Activated naive CD8-positive, alpha-beta T cell treated with anti-CD3 and anti-CD28 coated beads, Interleukin-2, amount 10 ng/mL, durations not matched to agents 7 days and 5 days (primary cell): ENCODE measurements around the gene RGS1. TPM values are rescaled to one million over a fixed set of nuclear protein-coding genes. Genes with fewer than 3 reads are reported as not detected.
A peak's percentile ranks its signal among the peaks of the same experiment; 100 is the strongest.

Experiments
- ATAC-seq: fragments of 150-1000 bp; cut with Tn5 transposase; one replicate; pipeline ENCODE4 v1.10.0; 2021; ENCODE audit warnings: low read depth, moderate library complexity
- POLR2A ChIA-PET: fragments of 350-600 bp; sonication (Branson Sonifier 250); formaldehyde crosslinking; loops from one replicate; lab custom pipeline; 2021; ENCODE audit warnings: antibody characterized with exemption; lab: Charles Lee
- DNase-seq: peaks from one replicate; pipeline ENCODE4 v3.0.0; 2021
- H3K27ac Mint-ChIP-seq: one replicate; pipeline ENCODE4 v1.8.0; 2022; ENCODE audit warnings: mild to moderate bottlenecking, mixed read lengths
- H3K27me3 Mint-ChIP-seq: one replicate; pipeline ENCODE4 v1.8.0; 2022; ENCODE audit warnings: mild to moderate bottlenecking, moderate library complexity, mixed read lengths
- H3K36me3 Mint-ChIP-seq: one replicate; pipeline ENCODE4 v1.8.0; 2021; ENCODE audit warnings: mild to moderate bottlenecking, mixed read lengths
- H3K4me1 Mint-ChIP-seq: one replicate; pipeline ENCODE4 v1.8.0; 2021; ENCODE audit warnings: mixed read lengths
- H3K4me3 Mint-ChIP-seq: one replicate; pipeline ENCODE4 v1.8.0; 2022; ENCODE audit warnings: mild to moderate bottlenecking, moderate library complexity, mixed read lengths
- H3K9me3 Mint-ChIP-seq: one replicate; pipeline ENCODE4 v1.8.0; 2021; ENCODE audit warnings: mixed read lengths
- total RNA-seq, 2 experiments: library from RNA; stranded (reverse); gene quantifications; one replicate each; pipeline ENCODE4 v1.2.3, GENCODE V29; 2021

Gene RGS1
- total RNA-seq, 2 experiments from 2014 or later: 10.1 to 15.3 TPM

- no peak for ATAC-seq
- DNase-seq: no peak
- peaks cover 16% of the 10 kb centered on the region for H3K4me1 Mint-ChIP-seq
- no peaks in the 10 kb centered on the region for H3K9me3 Mint-ChIP-seq
- H3K27me3 Mint-ChIP-seq: no peaks in the 10 kb centered on the region
- no peak overlapping the region for H3K4me3 Mint-ChIP-seq
- POLR2A ChIA-PET: no interaction called here
- peaks cover 9% of the 10 kb centered on the region for H3K36me3 Mint-ChIP-seq
- no peak overlapping the region for H3K27ac Mint-ChIP-seq
Observed at GRCh38 chr1:192561301-192561700, 14.3 kb upstream of the RGS1 start.

DNA sequence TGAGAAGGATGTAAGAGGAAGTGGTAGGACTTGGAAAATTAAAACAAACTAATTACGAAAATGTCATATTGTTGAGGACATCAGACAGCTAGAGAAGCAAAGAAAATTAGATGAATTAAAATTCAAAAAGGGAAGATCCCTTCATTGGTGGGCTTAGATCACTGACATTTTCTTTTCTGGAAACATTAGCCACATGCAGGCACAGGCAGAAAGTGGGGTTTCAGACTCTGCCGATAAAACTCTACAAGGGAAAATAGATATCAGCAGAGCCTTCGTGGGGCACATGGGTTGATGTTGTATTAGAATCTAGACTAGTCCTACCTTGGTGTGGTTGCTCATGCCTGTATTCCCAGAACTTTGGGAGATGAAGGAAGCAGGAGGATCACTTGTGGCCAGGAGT, 12.4 kb upstream of the RGS1 start:
- Mint-ChIP-seq H3K4me1 (peaks cover 16% of the 10 kb centered on the region), H3K9me3 (no peaks in the 10 kb centered on the region), H3K36me3 (peaks cover 11% of the 10 kb centered on the region), H3K27ac (no peak overlapping the region), H3K4me3 (no peak overlapping the region), H3K27me3 (no peaks in the 10 kb centered on the region)
- ATAC-seq: no peak
- DNase-seq: no peak
- POLR2A ChIA-PET: no interaction called here

- peaks cover 15% of the 10 kb centered on the region for H3K4me1 Mint-ChIP-seq
- H3K27ac Mint-ChIP-seq: no peak overlapping the region
- DNase-seq: no peak
- no peak for ATAC-seq
- peaks cover 11% of the 10 kb centered on the region for H3K36me3 Mint-ChIP-seq
- no peak overlapping the region for H3K4me3 Mint-ChIP-seq
- H3K9me3 Mint-ChIP-seq: no peaks in the 10 kb centered on the region
- POLR2A ChIA-PET: no interaction called here
- no peaks in the 10 kb centered on the region for H3K27me3 Mint-ChIP-seq
Observed at GRCh38 chr1:192564099-192564498, 11.5 kb upstream of the RGS1 start.

DNA sequence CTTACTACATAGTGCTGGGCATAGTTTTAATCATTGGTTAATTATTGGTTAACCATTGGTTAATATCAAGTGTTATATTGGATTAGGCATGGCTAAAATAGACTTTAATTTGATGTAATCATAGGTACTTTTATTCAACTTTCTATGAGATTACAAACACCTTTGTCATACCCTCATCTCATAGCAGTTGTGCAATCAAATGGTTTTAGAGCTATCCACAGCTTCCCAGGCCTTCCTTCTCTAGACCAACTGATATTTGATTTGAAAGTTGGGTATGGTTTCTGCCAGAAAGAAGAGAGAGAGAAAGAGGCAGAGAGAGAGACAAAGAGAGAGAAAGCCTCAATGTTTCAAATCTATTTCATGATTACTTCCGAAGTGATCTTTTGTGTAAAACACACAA, 9.6 kb upstream of the RGS1 start:
- DNase-seq (no peak), ATAC-seq (no peak)
- no peak overlapping the region for H3K27ac Mint-ChIP-seq
- H3K27me3 Mint-ChIP-seq: no peaks in the 10 kb centered on the region
- peaks cover 19% of the 10 kb centered on the region for H3K36me3 Mint-ChIP-seq
- H3K9me3 Mint-ChIP-seq: peaks cover 4% of the 10 kb centered on the region
- POLR2A ChIA-PET: no interaction called here
- H3K4me1 Mint-ChIP-seq: peaks cover 10% of the 10 kb centered on the region
- H3K4me3 Mint-ChIP-seq: no peak overlapping the region

- Mint-ChIP-seq H3K36me3 (peaks cover 24% of the 10 kb centered on the region), H3K9me3 (peaks cover 4% of the 10 kb centered on the region), H3K27me3 (no peaks in the 10 kb centered on the region), H3K27ac (no peak overlapping the region), H3K4me3 (no peak overlapping the region), H3K4me1 (peaks cover 15% of the 10 kb centered on the region)
- DNase-seq (no peak), ATAC-seq (no peak)
- POLR2A ChIA-PET: no interaction called here
Observed at GRCh38 chr1:192566657-192567056, 8.9 kb upstream of the RGS1 start.

DNA sequence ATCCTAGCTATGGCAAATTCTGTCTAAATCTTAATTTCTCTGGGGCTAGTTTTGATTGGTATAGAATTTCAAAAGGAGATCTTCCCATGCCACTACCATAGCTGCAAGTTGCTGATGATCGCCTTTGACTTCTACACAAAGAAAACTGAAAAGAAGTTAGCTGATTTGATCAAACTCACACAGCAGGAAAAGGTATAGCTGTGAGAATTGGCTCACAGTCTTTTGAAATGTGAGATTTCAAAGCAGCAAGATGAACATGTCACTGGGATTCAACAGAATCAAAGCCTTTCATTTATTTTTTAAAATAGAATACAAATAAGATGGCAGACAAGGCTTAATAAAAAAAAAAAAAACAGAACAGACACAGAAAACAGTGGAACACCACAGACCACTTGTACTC, 7.5 kb upstream of the RGS1 start:
- POLR2A ChIA-PET: no interaction called here
- Mint-ChIP-seq H3K4me1 (peaks cover 21% of the 10 kb centered on the region), H3K4me3 (no peak overlapping the region), H3K9me3 (peaks cover 4% of the 10 kb centered on the region), H3K27ac (no peak overlapping the region), H3K36me3 (peaks cover 22% of the 10 kb centered on the region), H3K27me3 (no peaks in the 10 kb centered on the region)
- ATAC-seq (no peak), DNase-seq (no peak)

- POLR2A ChIA-PET: no interaction called here
- ATAC-seq (no peak), DNase-seq (no peak)
- H3K27me3 Mint-ChIP-seq: no peaks in the 10 kb centered on the region
- H3K4me1 Mint-ChIP-seq: peaks cover 37% of the 10 kb centered on the region
- H3K9me3 Mint-ChIP-seq: peaks cover 4% of the 10 kb centered on the region
- peaks cover 16% of the 10 kb centered on the region for H3K36me3 Mint-ChIP-seq
- H3K27ac Mint-ChIP-seq: peak overlapping the region; percentile 55
- H3K4me3 Mint-ChIP-seq: peak overlapping the region; percentile 33
Observed at GRCh38 chr1:192571668-192572067, 3.9 kb upstream of the RGS1 start.

DNA sequence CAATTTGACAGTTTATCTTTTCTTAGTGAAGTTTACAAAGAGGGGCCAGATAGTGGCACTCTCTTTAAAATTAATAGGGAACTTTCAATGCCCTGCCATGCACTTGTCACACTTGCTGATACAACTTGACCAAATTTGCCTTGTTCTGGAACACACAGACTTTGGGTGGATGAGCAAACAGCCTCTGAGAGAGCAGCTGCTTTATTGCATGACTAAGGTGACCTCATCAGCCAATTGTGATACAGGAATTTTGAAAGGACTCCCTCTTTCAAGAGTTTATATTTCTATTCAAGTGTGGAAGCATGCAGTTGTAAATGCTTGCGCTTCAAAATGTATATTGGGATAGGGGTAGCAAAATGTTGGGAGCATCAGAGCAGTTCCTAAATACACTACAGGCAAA, 2.1 kb upstream of the RGS1 start:
- no peak overlapping the region for H3K27ac Mint-ChIP-seq
- no peak overlapping the region for H3K4me3 Mint-ChIP-seq
- peaks cover 4% of the 10 kb centered on the region for H3K9me3 Mint-ChIP-seq
- H3K4me1 Mint-ChIP-seq: peaks cover 39% of the 10 kb centered on the region
- no peaks in the 10 kb centered on the region for H3K27me3 Mint-ChIP-seq
- POLR2A ChIA-PET: no interaction called here
- no peak for ATAC-seq
- peaks cover 19% of the 10 kb centered on the region for H3K36me3 Mint-ChIP-seq
- no peak for DNase-seq

- Mint-ChIP-seq H3K9me3 (peaks cover 4% of the 10 kb centered on the region), H3K4me3 (no peak overlapping the region)
Observed at GRCh38 chr1:192574073-192574472, 1.5 kb upstream of the RGS1 start.

DNA sequence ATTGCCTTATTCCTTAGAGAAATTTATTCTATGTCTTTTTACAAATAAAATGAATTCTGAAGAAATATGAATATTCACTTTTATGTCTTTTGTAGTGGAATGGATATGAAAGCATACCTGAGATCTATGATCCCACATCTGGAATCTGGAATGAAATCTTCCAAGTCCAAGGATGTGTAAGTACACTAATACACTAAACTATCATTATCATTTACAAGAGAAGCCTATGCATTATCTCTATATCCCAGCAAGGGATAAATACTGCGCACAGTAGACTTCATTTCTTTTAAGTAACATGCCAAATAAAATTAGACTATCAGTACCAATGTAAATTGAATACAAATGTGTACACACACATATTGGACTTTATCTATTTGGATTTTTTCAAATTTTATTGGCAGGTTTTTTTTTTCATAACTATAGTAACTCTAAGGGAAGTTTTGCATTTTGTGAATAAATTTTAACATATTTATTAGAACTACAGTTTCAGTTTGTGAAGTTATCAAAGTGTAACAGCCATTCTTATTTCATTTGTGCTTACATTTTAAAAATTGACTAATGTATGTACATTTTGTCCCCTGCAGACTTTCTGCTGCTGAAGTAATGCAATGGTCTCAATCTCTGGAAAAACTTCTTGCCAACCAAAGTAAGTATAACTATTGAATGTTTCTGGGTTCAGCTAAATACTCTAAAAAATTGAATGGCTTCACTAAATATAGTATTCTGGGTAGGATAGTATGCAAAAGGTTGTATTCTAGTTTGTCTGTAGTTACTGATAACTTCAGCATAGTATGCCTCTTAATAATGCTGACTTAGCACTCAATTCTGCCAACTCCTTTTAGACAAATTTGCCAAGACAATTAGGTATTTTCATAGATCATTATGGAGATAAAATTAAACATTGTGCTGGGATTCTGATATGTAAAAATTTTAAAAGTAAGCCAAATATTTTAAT, 894 bp downstream of the RGS1 start:
- ATAC-seq (no peak), DNase-seq (no peak)
- no peaks in the 10 kb centered on the region for H3K9me3 Mint-ChIP-seq
- POLR2A ChIA-PET: no interaction called here
- no peaks in the 10 kb centered on the region for H3K27me3 Mint-ChIP-seq
- no peak overlapping the region for H3K27ac Mint-ChIP-seq
- H3K4me3 Mint-ChIP-seq: peak overlapping the region; percentile 39
- peaks cover 38% of the 10 kb centered on the region for H3K4me1 Mint-ChIP-seq
- H3K36me3 Mint-ChIP-seq: peaks cover 11% of the 10 kb centered on the region

More at GRCh38 chr1:192574073-192574472, 1.5 kb upstream of the RGS1 start:
- H3K27ac Mint-ChIP-seq: no peak overlapping the region
- DNase-seq (no peak), ATAC-seq (no peak)
- H3K27me3 Mint-ChIP-seq: no peaks in the 10 kb centered on the region
- POLR2A ChIA-PET: no interaction called here
- peaks cover 21% of the 10 kb centered on the region for H3K36me3 Mint-ChIP-seq
- peaks cover 41% of the 10 kb centered on the region for H3K4me1 Mint-ChIP-seq

- no peak for ATAC-seq
- POLR2A ChIA-PET: no interaction called here
- peaks cover 11% of the 10 kb centered on the region for H3K36me3 Mint-ChIP-seq
- H3K27ac Mint-ChIP-seq: no peak overlapping the region
- peak overlapping the region; percentile 14 for H3K4me3 Mint-ChIP-seq
- H3K27me3 Mint-ChIP-seq: no peaks in the 10 kb centered on the region
- no peaks in the 10 kb centered on the region for H3K9me3 Mint-ChIP-seq
- DNase-seq: no peak
- peaks cover 30% of the 10 kb centered on the region for H3K4me1 Mint-ChIP-seq
Observed at GRCh38 chr1:192577145-192578140, 1.9 kb downstream of the RGS1 start.

DNA sequence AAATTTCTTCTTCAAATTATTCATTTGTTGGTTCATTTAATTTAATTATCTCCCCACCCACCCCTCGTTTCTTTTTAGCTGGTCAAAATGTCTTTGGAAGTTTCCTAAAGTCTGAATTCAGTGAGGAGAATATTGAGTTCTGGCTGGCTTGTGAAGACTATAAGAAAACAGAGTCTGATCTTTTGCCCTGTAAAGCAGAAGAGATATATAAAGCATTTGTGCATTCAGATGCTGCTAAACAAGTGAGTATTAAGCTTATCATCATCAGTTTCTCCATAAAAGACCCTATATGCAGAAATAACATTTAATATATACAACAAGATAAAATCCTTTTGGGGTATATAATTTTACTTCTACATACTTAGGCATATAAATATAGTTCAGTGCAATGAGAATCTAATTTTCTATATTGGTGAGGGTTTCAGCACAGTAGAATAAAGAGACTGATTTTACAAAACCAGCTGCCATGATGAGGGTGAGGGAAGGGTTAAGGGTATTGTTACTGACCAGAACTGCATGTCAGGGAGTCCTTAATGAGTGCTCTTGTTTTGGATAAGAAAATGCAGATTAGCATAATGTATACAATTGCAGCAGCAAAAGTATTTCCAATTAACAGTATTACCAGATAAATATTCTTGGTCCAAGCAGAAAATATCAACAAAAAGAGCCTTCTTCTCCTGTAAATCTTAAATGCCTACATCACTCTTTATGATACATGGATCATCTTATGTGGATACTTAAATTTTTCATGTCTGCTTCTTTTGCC, 2.8 kb downstream of the RGS1 start:
- H3K27ac Mint-ChIP-seq: no peak overlapping the region
- H3K4me1 Mint-ChIP-seq: peaks cover 27% of the 10 kb centered on the region
- H3K9me3 Mint-ChIP-seq: no peaks in the 10 kb centered on the region
- no peak for DNase-seq
- no peak for ATAC-seq
- POLR2A ChIA-PET: interaction anchor here (0.5 kb wide), 1 partner anchor 39 kb away, joined by 6 read pairs; no protein-coding TSS in a partner anchor
- peaks cover 11% of the 10 kb centered on the region for H3K36me3 Mint-ChIP-seq
- peaks cover 3% of the 10 kb centered on the region for H3K27me3 Mint-ChIP-seq
- H3K4me3 Mint-ChIP-seq: no peak overlapping the region
